ENCODE data around the gene SDK1. TPM values are rescaled to one million over a fixed set of nuclear protein-coding genes. Genes with fewer than 3 reads are reported as not detected.

The SDK1 gene
- total RNA-seq, 1 experiment from 2014 or later: 20.0 TPM

DNA sequence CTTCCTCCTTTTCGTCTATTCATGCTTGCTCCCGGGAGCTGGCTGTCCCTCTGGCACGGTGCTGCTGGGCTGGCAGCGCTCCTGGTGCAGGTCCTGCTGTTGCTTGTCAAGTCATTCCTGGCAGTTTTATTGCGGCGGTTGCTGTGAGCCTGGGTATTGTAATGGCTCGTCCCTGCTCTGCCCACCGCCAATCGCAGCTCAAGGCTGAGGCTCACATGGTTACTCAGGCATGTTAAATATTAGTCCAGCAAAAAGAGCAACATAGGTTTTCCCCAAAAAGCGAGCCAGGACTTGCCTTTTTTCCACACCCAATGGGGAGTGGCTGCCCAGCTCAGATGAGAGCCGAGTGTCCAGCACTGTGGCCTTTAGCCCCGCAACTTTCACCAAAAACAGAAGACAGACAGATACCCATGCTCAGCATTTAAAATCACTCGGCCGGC lies 888.1 kb downstream of the SDK1 start:
- no peaks in the 10 kb centered on the region for H3K9me3 Mint-ChIP-seq (ENCODE audit: low read depth, unreplicated experiment)
- no peaks in the 10 kb centered on the region for H3K27me3 Mint-ChIP-seq (ENCODE audit: unreplicated experiment)
- H3K4me3 Mint-ChIP-seq (ENCODE audit: low read depth, unreplicated experiment): peak overlapping the region; percentile 50
- H3K4me1 Mint-ChIP-seq (ENCODE audit: low read depth, unreplicated experiment): peaks cover 31% of the 10 kb centered on the region
- TF ChIP-seq, protein P1, sequence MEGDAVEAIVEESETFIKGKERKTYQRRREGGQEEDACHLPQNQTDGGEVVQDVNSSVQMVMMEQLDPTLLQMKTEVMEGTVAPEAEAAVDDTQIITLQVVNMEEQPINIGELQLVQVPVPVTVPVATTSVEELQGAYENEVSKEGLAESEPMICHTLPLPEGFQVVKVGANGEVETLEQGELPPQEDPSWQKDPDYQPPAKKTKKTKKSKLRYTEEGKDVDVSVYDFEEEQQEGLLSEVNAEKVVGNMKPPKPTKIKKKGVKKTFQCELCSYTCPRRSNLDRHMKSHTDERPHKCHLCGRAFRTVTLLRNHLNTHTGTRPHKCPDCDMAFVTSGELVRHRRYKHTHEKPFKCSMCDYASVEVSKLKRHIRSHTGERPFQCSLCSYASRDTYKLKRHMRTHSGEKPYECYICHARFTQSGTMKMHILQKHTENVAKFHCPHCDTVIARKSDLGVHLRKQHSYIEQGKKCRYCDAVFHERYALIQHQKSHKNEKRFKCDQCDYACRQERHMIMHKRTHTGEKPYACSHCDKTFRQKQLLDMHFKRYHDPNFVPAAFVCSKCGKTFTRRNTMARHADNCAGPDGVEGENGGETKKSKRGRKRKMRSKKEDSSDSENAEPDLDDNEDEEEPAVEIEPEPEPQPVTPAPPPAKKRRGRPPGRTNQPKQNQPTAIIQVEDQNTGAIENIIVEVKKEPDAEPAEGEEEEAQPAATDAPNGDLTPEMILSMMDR (IDR thresholded peaks at IDR 0.05; ENCODE audit: unreplicated experiment): no peak
- BruUV-seq (replicated peaks): no TSS peak
- peak; percentile 86 for DNase-seq
- peak overlapping the region; percentile 15 for H3K27ac Mint-ChIP-seq (ENCODE audit: unreplicated experiment)
- peaks cover 6% of the 10 kb centered on the region for H3K36me3 Mint-ChIP-seq (ENCODE audit: insufficient read depth, unreplicated experiment)
- CTCF ChIA-PET: interaction anchor here (0.5 to 2.8 kb wide), 9 partner anchors 9 to 586 kb away, joined by 3 to 12 read pairs (median 4); partner anchors contain the start of gene AP5Z1
- intact Hi-C loops (cut with micrococcal nuclease; ENCODE audit: unreplicated experiment): no loop called here

DNA sequence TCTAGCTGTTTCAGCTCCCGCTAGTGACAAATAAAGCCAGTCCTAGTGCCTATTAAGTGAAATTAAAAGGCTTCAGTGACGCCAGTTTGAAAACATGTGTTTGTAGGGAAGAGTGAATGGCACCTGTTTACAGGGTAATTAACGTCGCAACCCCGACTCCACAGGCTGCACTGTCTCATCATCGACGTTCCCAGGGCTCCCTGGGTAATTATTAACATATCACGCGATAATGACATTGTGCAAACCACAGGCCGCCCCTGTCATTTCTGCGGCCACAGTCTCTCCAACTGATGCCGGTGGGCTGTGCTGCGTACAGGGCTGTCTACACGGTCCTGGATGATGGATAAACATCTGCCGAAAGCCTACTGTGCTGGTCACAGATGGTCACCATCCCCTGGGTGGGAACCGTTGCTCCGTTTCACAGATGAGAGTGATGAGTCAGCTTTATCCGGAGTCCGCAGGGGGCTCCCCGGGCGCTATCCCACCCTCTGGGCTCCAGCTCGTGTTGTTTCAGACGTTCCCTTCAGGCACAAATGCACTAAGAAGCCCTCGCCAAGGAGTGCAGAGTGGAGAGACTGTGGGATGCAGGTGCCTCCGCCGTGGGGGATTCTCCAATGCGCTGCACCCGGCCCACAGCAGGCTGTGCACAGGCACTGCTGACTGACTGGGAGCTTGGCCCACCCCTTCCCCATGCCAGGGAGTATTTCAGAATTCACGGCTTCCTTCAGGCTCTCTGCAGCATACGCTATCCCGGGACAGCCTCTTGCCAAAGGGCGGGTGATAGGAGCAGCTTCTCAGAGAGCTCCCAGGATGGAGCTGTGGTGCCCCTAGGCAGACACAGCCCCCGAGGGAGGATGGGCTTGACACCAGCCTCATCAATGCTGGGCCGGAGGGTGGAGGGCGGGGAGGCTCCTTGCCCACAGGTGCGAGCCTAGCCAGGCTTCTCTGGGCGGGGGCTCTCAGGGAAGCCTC lies 889.2 kb downstream of the SDK1 start:
- intact Hi-C loops (cut with micrococcal nuclease; ENCODE audit: unreplicated experiment): no loop called here
- DNase-seq: peak; percentile 68

DNA sequence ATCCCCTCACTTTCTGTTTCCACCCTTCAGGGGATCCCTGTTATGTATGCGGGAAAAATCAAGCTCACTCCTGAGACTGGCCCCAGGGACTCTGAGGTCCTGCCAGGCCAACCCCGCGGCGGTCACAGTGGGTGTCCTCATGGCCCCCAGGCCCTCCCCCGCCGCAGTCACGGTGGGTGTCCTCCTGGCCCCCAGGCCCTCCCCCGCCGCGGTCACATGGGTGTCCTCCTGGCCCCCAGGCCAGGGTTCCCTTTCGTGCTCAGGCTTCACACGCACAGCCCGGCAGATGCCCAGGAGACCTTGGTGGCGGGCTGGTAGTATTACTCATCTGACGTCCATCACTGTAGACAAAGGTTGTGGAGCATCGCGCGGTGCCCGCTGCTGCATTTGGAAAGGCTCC lies 890.0 kb downstream of the SDK1 start:
- Mint-ChIP-seq H3K4me1 (ENCODE audit: low read depth, unreplicated experiment) (peaks cover 31% of the 10 kb centered on the region), H3K4me3 (ENCODE audit: low read depth, unreplicated experiment) (no peak overlapping the region), H3K36me3 (ENCODE audit: insufficient read depth, unreplicated experiment) (peaks cover 6% of the 10 kb centered on the region), H3K27me3 (ENCODE audit: unreplicated experiment) (no peaks in the 10 kb centered on the region), H3K9me3 (ENCODE audit: low read depth, unreplicated experiment) (no peaks in the 10 kb centered on the region), H3K27ac (ENCODE audit: unreplicated experiment) (no peak overlapping the region)
- TF ChIP-seq, protein P1 (IDR thresholded peaks at IDR 0.05; ENCODE audit: unreplicated experiment): no peak
- CTCF ChIA-PET: no interaction called here
- DNase-seq: no peak
- BruUV-seq (replicated peaks): no TSS peak
- intact Hi-C loops (cut with micrococcal nuclease; ENCODE audit: unreplicated experiment): no loop called here

More for the DNA sequence above, 889.2 kb downstream of the SDK1 start:
- peak overlapping the region; percentile 50 for H3K4me3 Mint-ChIP-seq (ENCODE audit: low read depth, unreplicated experiment)
- no peaks in the 10 kb centered on the region for H3K9me3 Mint-ChIP-seq (ENCODE audit: low read depth, unreplicated experiment)
- no peaks in the 10 kb centered on the region for H3K27me3 Mint-ChIP-seq (ENCODE audit: unreplicated experiment)
- peaks cover 6% of the 10 kb centered on the region for H3K36me3 Mint-ChIP-seq (ENCODE audit: insufficient read depth, unreplicated experiment)
- no TSS peak for BruUV-seq (replicated peaks)
- no peak overlapping the region for H3K27ac Mint-ChIP-seq (ENCODE audit: unreplicated experiment)
- TF ChIP-seq, protein P1 (IDR thresholded peaks at IDR 0.05; ENCODE audit: unreplicated experiment): no peak
- H3K4me1 Mint-ChIP-seq (ENCODE audit: low read depth, unreplicated experiment): peaks cover 31% of the 10 kb centered on the region
- CTCF ChIA-PET: interaction anchor here (2.8 kb wide), 1 partner anchor 30 kb away, joined by 12 read pairs; no protein-coding TSS in a partner anchor

DNA sequence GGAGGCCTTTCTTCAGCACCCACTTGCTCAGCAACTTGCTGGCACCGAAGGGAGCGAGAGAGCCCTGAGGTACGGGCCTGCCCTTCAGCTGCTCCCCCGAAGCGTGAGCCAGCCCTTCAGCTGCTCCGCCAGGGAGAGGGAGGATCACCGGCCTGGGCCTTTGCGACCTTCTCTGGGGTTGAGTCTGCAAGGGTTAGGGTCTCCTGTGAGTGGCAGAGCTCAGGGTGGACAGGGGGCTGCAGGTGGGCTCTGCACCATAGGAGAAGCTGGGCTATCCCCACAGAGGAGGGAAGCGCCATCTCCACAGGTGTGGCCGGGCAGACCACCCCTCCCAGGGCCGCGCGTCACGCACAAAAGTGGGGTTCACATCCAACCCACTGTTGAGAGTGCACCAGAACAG lies 890.5 kb downstream of the SDK1 start:
- Mint-ChIP-seq H3K4me3 (ENCODE audit: low read depth, unreplicated experiment) (no peak overlapping the region), H3K9me3 (ENCODE audit: low read depth, unreplicated experiment) (no peaks in the 10 kb centered on the region), H3K27me3 (ENCODE audit: unreplicated experiment) (no peaks in the 10 kb centered on the region), H3K27ac (ENCODE audit: unreplicated experiment) (no peak overlapping the region), H3K4me1 (ENCODE audit: low read depth, unreplicated experiment) (peaks cover 31% of the 10 kb centered on the region), H3K36me3 (ENCODE audit: insufficient read depth, unreplicated experiment) (peaks cover 6% of the 10 kb centered on the region)
- intact Hi-C loops (cut with micrococcal nuclease; ENCODE audit: unreplicated experiment): no loop called here
- no peak for DNase-seq
- CTCF ChIA-PET: no interaction called here
- TF ChIP-seq, protein P1 (IDR thresholded peaks at IDR 0.05; ENCODE audit: unreplicated experiment): no peak
- BruUV-seq (replicated peaks): no TSS peak
